HG03432 (cell line): ENCODE results near the gene VASH1.

Source experiments
- ATAC-seq: cut with Tn5 transposase; IDR thresholded peaks from one replicate; pipeline ENCODE4 v1.9.1; 2021; ENCODE audit warnings: mild to moderate bottlenecking, moderate library complexity; ENCODE audit not compliant: unreplicated experiment

The VASH1 gene

GRCh38 chr14:76742185-76742584, 19.1 kb upstream of the VASH1 start:
- ATAC-seq: no peak

- no peak for ATAC-seq
These were observed 18.3 kb upstream of the VASH1 start for GRCh38 chr14:76742966-76743365.

GRCh38 chr14:76752744-76753143, 8.5 kb upstream of the VASH1 start:
- ATAC-seq: no peak

GRCh38 chr14:76753541-76754198, 7.6 kb upstream of the VASH1 start:
- ATAC-seq: no peak

DNA sequence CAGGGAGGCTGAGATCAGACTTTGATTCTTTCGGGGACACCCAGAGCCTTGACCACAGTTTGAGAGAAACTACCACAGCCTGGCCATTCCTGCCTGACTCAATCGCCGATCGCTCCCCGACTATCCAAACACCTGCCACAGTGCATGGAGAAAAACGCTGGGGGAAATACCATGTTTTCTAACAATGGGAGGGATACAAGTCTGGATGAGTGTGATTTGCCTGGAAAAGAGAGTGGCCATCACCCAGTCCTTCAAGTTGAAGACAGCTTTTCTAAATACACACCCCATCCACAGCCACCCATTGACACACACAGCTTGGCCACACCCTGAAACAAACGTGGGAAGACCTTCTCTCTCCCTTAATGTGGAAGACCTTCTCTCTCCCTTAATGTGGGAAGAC, 6.7 kb upstream of the VASH1 start:
- ATAC-seq: no peak

GRCh38 chr14:76755610-76756370, 5.5 kb upstream of the VASH1 start:
- ATAC-seq: no peak

DNA sequence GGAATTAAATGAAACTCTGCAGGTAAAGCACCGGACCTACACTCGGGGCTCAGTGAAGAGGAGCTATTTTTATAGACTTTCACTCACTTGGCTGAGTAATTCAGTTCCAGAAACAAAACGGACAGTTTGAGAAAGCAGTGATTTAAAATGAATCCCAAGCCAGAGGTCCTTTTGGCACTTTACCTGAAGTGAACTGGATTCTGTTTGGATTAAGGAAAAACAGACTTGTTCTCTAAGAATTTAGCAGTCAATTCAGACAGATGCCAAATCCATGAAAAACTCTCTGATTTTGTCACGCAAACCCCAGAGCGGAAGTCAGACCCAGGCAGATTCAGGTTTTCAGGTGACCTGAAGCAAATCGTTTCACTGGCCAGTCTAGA, 4.9 kb upstream of the VASH1 start:
- no peak for ATAC-seq

GRCh38 chr14:76759589-76759988, 1.7 kb upstream of the VASH1 start:
- ATAC-seq: no peak

DNA sequence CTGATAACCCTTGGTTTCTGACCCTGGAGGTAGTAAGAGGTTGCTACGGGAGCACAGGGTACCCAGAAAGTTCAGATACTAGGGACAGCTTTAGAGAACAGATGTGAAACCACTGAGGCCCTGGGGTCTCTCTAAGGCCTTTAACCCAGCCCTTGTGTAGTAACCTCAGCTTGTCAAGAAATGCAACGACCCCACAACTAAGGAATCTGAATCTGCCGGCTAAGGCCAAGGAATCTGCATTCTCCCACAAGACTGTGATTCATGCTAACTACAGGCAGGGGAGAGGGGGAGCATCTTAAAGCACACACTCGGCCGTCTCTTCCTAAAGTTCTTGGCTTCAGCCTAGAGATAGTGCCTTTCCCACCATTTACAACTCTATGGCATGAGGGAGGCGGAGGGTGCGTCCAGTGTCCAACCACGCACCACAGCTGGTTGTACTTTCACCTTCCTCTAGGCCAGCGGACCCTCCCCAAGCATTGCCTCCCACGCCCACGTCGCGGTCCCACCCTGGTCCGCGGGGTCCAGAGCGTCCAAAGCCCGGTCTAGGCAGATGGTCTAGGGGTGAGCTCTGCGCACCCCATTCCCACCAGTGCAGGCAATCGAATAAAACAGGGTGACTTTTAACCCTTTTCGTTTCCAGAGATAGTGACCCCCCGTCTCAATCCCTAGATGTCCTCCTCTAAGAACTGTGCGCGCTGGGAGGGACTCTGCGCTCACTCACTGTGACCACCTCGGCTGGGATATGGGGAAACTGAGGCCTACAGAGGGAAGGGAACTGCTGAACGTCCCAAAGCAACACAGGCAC, 735 bp upstream of the VASH1 start:
- ATAC-seq: no peak

DNA sequence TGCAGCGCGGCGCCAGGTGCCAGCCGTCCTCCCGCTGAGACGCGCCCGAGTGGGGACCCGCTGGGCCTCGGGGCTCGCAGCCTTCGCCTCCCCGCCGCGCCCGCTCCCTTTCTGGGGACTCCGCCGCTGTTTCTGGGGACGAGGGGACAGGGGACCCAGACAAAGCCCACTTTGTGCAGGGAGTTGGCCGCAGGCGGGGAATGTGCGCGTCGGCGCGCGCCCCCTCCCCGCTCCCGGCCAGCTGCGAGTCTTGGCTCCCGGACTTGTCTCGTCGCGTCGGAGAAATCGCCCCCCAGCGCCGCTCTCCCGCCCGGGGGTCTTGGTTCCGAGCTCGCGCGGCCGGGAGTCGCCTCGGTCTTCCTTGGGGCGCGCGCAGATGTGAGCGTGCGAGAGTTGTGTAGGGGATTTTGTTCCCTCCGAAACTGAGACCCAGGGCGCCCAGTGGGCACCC, 717 bp downstream of the VASH1 start:
- no peak for ATAC-seq

- no peak for ATAC-seq
These were observed 1.3 kb downstream of the VASH1 start for GRCh38 chr14:76762411-76763095.

DNA sequence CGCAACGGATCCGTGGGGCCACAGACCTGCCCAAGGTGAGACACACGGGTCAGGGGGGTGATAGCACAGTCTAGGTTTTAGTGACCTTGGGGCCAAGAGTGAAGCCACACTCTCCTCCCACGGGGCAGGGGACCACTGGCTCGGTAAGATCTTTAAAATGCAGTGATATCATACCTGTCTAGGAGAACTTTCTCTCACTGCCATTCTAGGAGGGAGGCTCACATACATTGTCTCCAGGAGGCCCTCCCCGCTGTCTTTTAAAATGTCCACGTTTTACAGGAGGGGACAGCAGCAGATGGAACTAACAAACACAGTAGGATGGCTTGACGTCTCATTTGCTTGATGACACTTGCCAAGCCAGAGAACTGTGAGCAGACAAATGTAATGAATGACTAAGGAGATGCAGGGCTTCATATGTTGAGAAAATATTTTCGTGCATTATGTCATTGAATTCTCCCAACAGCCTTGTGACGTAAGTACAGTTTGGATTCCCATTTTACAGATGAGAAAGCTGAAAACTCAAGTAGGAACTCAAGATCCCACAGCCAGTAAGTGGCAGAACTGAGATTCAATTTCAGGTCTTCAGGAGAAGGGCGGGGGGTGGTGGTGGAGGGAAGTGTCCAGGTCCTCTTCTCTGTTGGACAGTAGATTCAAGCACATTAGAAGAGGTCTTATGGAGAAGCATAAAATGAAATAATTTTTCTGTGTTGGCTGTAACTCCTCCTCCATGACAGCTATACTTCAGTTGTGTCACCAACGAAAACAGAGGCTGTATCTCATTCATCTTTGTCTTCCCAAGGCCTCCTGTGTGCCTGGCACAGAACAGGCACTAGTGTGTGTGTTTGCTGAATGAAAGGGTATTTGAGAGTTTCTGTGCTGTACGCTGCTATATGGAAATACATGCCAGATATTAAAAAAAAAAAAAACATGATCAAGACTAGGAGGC, 2.1 kb downstream of the VASH1 start:
- ATAC-seq: no peak

DNA sequence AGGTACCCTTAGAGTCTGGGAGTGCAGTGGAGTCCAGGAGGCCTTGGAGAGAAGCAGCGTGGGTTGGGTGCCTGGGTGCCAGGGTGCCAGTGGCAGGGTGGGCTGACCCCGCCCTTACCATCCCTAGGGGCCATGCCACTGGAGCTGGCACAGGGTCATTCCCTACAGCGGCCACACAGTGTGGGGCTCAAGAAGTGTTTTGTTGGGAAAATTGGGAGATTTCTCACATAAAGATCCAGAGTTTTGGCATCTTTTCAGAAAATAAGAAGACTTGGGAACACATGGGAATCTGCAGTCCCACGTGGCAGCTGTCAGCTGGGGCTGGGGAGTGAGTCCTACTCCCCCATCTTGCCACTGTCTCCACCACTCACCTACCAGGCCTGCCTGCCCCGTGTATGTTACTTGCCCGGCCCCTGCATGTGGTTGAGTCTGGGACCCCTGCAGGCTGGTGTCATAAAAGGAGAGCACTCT, 4.2 kb downstream of the VASH1 start:
- no peak for ATAC-seq

GRCh38 chr14:76767681-76768656, 6.7 kb downstream of the VASH1 start:
- ATAC-seq: peak; percentile 94

DNA sequence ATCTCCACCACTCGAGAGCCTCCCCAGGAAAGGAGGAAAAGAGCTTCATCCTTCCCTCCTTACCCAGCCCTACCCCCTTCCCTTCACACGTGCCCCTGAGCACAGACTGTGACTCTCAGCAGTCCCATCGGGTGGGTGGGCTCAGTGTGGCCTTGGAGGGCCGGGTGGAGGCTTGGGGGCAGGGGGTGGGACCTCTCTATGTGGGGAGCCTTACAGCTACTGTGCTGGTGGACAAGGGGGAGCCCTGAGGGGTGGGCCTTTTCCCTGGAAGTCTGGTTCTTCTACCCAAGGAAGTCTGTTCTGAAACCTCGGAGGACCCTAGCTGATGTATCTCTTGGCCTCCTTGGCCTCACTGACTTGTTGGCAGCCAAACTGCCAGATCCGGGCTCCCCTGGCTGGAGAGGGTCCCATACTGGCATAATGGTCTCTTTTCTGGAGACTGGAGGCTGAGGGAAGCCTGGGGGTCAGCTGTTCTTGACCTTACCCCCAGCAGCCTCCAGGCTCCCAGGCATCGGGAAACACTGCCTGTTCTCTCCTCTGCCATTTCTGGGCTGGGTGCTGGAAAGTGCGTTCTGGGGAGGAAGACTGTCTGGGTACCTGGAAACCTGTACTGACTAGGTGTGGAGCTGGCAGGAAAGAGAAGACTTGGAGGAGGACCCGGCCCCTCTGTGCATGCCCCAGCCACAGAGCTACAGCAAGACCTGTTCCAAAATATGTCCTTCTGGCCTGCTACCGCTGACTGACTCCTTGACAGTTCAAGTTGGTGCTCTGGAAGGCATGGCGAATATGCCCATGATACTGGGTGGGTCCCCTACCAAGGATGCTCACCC, 7.6 kb downstream of the VASH1 start:
- no peak for ATAC-seq

DNA sequence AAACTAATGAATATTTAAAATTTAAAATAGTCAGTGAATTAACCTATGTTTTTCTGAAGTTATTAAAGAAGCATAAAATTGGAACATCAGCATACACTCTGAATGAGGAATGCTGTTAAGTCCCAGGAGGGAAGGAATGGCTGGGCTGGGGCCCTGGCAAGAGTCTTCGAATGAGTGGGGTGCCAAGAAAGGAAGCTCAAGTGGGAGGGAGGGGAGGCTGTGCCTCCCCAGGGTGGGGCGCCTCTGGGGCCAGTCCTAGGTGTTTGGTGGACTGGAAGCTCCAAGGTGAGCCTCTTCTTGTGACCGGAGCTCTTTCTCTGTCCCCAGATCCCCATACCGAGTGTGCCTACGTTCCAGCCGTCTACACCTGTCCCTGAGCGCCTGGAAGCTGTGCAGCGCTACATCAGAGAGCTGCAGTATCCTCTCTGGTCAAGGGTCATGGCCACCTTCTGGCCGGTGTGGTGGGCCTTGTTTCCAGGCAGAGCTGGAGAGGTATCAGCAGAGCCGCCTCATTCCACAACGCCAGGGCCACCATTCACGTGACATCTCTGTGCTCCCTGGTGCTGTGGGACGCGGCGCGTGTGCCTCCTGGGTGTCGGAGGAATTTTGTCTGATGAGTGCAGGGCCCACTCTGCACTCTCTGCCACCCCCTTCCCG, 8.5 kb downstream of the VASH1 start:
- no peak for ATAC-seq
